RWPE2 (cell line): ENCODE measurements around the gene ARHGAP9.

Experiments used
- ATAC-seq: fragments of 200-7000 bp; cut with Tn5 transposase; 3 replicates; pipeline ENCODE4 v1.9.1; 2021; ENCODE audit warnings: low read depth
- DNase-seq: peaks from one replicate; pipeline ENCODE4 v3.0.0-alpha.2; 2020; ENCODE audit warnings: low spot score
- H3K27ac ChIP-seq: fragments of 450-650 bp; 2 replicates; pipeline ENCODE4 v1.5.1; 2017; ENCODE audit warnings: mild to moderate bottlenecking; ENCODE audit not compliant: poor library complexity, severe bottlenecking
- H3K27me3 ChIP-seq: fragments of 250-450 bp; sonication (Bioruptor Pico); 2 replicates; pipeline ENCODE4 v1.5.1; 2021; ENCODE audit warnings: mild to moderate bottlenecking, moderate library complexity; ENCODE audit not compliant: insufficient read depth, poor library complexity, severe bottlenecking
- H3K36me3 ChIP-seq: fragments of 250-450 bp; sonication (Bioruptor Pico); 2 replicates; pipeline ENCODE4 v1.5.1; 2020; ENCODE audit warnings: low read depth, mild to moderate bottlenecking, moderate library complexity
- H3K4me1 ChIP-seq: fragments of 250-450 bp; sonication (Bioruptor Pico); 2 replicates; pipeline ENCODE4 v1.5.1; 2021; ENCODE audit warnings: mild to moderate bottlenecking, moderate library complexity; ENCODE audit not compliant: insufficient read depth, poor library complexity, severe bottlenecking
- H3K4me3 ChIP-seq: fragments of 250-450 bp; sonication (Bioruptor Pico); 2 replicates; pipeline ENCODE4 v1.5.1; 2021; ENCODE audit warnings: mild to moderate bottlenecking, moderate library complexity; ENCODE audit not compliant: severe bottlenecking
- H3K9me3 ChIP-seq: fragments of 250-450 bp; sonication (Bioruptor Pico); 2 replicates; pipeline ENCODE4 v1.5.1; 2021; ENCODE audit warnings: mild to moderate bottlenecking, moderate library complexity; ENCODE audit not compliant: severe bottlenecking
- TF ChIP-seq, protein P1 (sequence below): fragments of 450-650 bp; IDR thresholded peaks from one replicate; pipeline ENCODE4 v1.5.1; 2017; ENCODE audit warnings: mild to moderate bottlenecking, moderate library complexity; ENCODE audit not compliant: poor library complexity, severe bottlenecking

Gene ARHGAP9

GRCh38 chr12:57459055-57459749 lies 20.5 kb downstream of the ARHGAP9 start:
- Histone ChIP-seq H3K36me3 (no peaks in the 10 kb centered on the region), H3K4me1 (peaks cover 29% of the 10 kb centered on the region), H3K27me3 (no peaks in the 10 kb centered on the region), H3K27ac (peak overlapping the region; percentile 73), H3K4me3 (peak overlapping the region; percentile 40), H3K9me3 (no peaks in the 10 kb centered on the region)
- TF ChIP-seq, protein P1, sequence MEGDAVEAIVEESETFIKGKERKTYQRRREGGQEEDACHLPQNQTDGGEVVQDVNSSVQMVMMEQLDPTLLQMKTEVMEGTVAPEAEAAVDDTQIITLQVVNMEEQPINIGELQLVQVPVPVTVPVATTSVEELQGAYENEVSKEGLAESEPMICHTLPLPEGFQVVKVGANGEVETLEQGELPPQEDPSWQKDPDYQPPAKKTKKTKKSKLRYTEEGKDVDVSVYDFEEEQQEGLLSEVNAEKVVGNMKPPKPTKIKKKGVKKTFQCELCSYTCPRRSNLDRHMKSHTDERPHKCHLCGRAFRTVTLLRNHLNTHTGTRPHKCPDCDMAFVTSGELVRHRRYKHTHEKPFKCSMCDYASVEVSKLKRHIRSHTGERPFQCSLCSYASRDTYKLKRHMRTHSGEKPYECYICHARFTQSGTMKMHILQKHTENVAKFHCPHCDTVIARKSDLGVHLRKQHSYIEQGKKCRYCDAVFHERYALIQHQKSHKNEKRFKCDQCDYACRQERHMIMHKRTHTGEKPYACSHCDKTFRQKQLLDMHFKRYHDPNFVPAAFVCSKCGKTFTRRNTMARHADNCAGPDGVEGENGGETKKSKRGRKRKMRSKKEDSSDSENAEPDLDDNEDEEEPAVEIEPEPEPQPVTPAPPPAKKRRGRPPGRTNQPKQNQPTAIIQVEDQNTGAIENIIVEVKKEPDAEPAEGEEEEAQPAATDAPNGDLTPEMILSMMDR = peak; percentile 94
- peak; percentile 88 for DNase-seq
- ATAC-seq = peak; percentile 57

GRCh38 chr12:57458665-57459054 lies 21.0 kb downstream of the ARHGAP9 start:
- ATAC-seq (no peak), DNase-seq (no peak)
- no peaks in the 10 kb centered on the region for H3K36me3 ChIP-seq
- H3K27ac ChIP-seq = peak overlapping the region; percentile 73
- H3K9me3 ChIP-seq = no peaks in the 10 kb centered on the region
- H3K4me3 ChIP-seq = peak overlapping the region; percentile 40
- no peaks in the 10 kb centered on the region for H3K27me3 ChIP-seq
- peaks cover 29% of the 10 kb centered on the region for H3K4me1 ChIP-seq
- TF ChIP-seq, protein P1 = no peak

GRCh38 chr12:57456737-57457490 lies 22.8 kb downstream of the ARHGAP9 start:
- DNase-seq = no peak
- peak overlapping the region; percentile 73 for H3K27ac ChIP-seq

GRCh38 chr12:57456145-57456700 lies 23.4 kb downstream of the ARHGAP9 start:
- Histone ChIP-seq H3K27ac (no peak overlapping the region), H3K36me3 (no peaks in the 10 kb centered on the region), H3K9me3 (no peaks in the 10 kb centered on the region), H3K27me3 (no peaks in the 10 kb centered on the region), H3K4me3 (no peak overlapping the region), H3K4me1 (peaks cover 29% of the 10 kb centered on the region)
- no peak for DNase-seq
- no peak for ATAC-seq
- TF ChIP-seq, protein P1 = peak; percentile 56

More at GRCh38 chr12:57456737-57457490, 22.8 kb downstream of the ARHGAP9 start:
- Histone ChIP-seq H3K36me3 (no peaks in the 10 kb centered on the region), H3K4me3 (no peak overlapping the region), H3K4me1 (peaks cover 29% of the 10 kb centered on the region), H3K9me3 (no peaks in the 10 kb centered on the region), H3K27me3 (no peaks in the 10 kb centered on the region)
- TF ChIP-seq, protein P1 = no peak
- no peak for ATAC-seq
